Measurements from ENCODE around the gene PIF1. TPM values are rescaled to one million over a fixed set of nuclear protein-coding genes. Genes with fewer than 3 reads are reported as not detected.

Gene PIF1
- polyA plus RNA-seq, 1 donor, result 7.2 TPM

DNA sequence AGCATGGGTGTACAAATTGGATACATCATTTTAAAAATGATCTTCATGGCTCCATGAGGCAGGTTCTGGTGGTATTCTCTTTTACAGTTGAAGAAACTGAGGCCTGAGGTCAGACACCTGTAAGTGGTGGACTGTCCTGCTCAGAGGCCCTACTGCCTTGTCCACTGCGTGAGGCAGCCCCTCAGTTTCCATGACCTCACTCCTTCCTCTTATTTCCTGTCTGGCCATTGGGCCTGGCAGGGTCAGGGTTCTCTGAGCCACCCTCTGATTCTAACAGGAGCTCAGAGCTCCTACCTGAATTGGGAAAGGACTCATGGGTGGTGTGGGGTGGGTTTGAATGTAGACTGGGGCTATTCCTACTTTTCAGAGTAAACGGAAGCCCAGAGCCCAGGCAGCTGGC is 33.8 kb upstream of the PIF1 start:
- peaks cover 20% of the 10 kb centered on the region for H3K4me1 ChIP-seq (ENCODE audit: control insufficient read depth, insufficient read depth, low read length)
- no peak for DNase-seq
- no CpG with 5 or more reads among the region's 2 CpGs for WGBS (ENCODE audit: insufficient coverage, low lambda C conversion rate)
- H3K27me3 ChIP-seq (ENCODE audit: control insufficient read depth, insufficient read depth, low read length), result no peaks in the 10 kb centered on the region
- H3K36me3 ChIP-seq (ENCODE audit: control insufficient read depth, insufficient read depth, low read length), result peaks cover 54% of the 10 kb centered on the region
- H3K4me3 ChIP-seq (ENCODE audit: low read length), result no peak overlapping the region
- no peak overlapping the region for H3K27ac ChIP-seq (ENCODE audit: low read length)
- H3K9me3 ChIP-seq (ENCODE audit: control insufficient read depth, low read depth, low read length), result no peaks in the 10 kb centered on the region

- DNase-seq, result no peak
- Histone ChIP-seq H3K4me1 (ENCODE audit: control insufficient read depth, insufficient read depth, low read length) (peaks cover 20% of the 10 kb centered on the region), H3K9me3 (ENCODE audit: control insufficient read depth, low read depth, low read length) (no peaks in the 10 kb centered on the region), H3K27ac (ENCODE audit: low read length) (no peak overlapping the region), H3K27me3 (ENCODE audit: control insufficient read depth, insufficient read depth, low read length) (no peaks in the 10 kb centered on the region), H3K36me3 (ENCODE audit: control insufficient read depth, insufficient read depth, low read length) (peaks cover 60% of the 10 kb centered on the region), H3K4me3 (ENCODE audit: low read length) (no peak overlapping the region)
- WGBS (ENCODE audit: insufficient coverage, low lambda C conversion rate), result no CpG with 5 or more reads among the region's 6 CpGs
These were observed 32.7 kb upstream of the PIF1 start for GRCh38 chr15:64858021-64858575.

GRCh38 chr15:64857421-64857820 is 32.0 kb upstream of the PIF1 start:
- Histone ChIP-seq H3K27ac (ENCODE audit: low read length) (peak overlapping the region; percentile 71), H3K4me1 (ENCODE audit: control insufficient read depth, insufficient read depth, low read length) (peaks cover 20% of the 10 kb centered on the region), H3K36me3 (ENCODE audit: control insufficient read depth, insufficient read depth, low read length) (peaks cover 59% of the 10 kb centered on the region), H3K9me3 (ENCODE audit: control insufficient read depth, low read depth, low read length) (no peaks in the 10 kb centered on the region), H3K4me3 (ENCODE audit: low read length) (no peak overlapping the region), H3K27me3 (ENCODE audit: control insufficient read depth, insufficient read depth, low read length) (no peaks in the 10 kb centered on the region)
- no CpG with 5 or more reads among the region's 4 CpGs for WGBS (ENCODE audit: insufficient coverage, low lambda C conversion rate)
- DNase-seq, result no peak

DNA sequence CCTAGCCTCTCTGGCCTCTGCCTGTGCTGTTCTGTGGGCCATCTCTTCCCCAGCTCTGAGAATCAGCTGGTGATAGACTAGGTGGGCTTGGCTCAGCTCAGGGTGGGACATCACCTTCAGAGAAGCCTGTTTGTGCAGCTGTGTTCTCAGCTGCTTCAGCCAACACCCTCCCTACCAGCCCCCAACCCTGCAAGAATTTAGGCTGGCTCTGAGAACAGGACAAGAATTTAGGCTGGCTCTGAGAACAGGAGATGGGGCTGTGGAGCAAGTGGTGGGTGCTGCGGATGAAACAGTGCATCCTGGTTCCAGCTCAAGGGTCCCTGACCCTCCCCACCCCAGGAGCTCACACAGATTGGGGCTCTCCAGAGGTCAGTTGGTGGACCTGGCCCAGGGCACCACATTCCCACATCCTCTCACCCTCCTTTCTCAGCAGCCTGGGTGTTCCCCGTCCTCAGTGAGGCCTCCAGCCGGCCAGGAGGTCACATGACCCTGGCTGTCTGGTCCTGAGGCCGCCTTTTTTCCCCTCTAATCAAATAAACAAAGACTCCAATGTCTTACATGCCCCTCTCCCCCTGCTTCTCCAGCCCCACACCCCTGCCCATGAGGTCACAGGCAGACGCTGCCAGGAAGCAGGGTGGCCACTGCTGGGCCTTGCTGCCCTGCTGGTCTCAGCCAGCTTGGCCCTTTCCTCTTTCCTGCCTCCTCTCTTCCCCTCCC is 31.1 kb upstream of the PIF1 start:
- H3K9me3 ChIP-seq (ENCODE audit: control insufficient read depth, low read depth, low read length), result no peaks in the 10 kb centered on the region
- 0% methylated on average over 1 of the region's 5 CpGs for WGBS (ENCODE audit: insufficient coverage, low lambda C conversion rate)
- H3K4me3 ChIP-seq (ENCODE audit: low read length), result no peak overlapping the region
- H3K27me3 ChIP-seq (ENCODE audit: control insufficient read depth, insufficient read depth, low read length), result no peaks in the 10 kb centered on the region
- DNase-seq, result peak; percentile 67
- peak overlapping the region; percentile 71 for H3K27ac ChIP-seq (ENCODE audit: low read length)
- H3K4me1 ChIP-seq (ENCODE audit: control insufficient read depth, insufficient read depth, low read length), result peaks cover 20% of the 10 kb centered on the region
- peaks cover 54% of the 10 kb centered on the region for H3K36me3 ChIP-seq (ENCODE audit: control insufficient read depth, insufficient read depth, low read length)

DNA sequence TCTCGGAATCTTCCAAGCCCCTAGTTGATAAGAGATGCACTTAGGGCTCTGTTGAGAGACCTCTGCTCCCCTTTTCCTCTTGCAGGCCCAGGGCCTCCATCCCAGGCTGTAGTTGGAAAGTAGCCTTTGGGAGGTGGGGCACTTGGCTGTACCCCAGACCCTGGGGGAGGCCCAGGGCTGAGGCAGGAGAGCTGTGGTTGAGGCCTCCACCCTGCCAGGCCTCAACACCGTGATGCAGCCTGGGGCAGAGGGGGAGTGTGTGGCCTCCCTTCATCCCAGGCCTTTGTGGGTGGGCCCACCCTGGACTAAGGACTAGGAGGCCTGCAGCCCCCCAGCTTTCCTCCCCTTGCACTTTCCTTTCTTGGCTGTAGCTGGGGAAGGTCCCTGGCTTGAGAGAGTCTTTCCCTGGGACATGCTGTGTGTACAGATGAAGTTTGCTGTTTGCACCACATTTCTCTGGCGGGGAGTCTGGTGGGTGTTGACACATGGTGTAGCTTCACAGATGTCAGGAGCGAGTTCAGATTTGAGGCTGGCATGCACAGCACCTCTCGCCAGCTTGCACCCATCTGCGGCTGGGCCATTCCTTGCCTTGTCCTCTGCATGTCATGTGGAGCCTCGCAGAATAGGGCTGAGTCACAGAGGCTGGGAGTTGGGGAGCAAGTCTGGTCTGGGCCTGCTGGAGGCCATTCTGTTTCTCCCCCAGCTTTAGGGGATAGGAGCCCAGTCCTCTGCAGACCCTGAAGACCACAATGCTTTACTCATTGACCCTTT is 29.9 kb upstream of the PIF1 start:
- no CpG with 5 or more reads among the region's 7 CpGs for WGBS (ENCODE audit: insufficient coverage, low lambda C conversion rate)
- H3K27me3 ChIP-seq (ENCODE audit: control insufficient read depth, insufficient read depth, low read length), result no peaks in the 10 kb centered on the region
- H3K36me3 ChIP-seq (ENCODE audit: control insufficient read depth, insufficient read depth, low read length), result peaks cover 50% of the 10 kb centered on the region
- no peak for DNase-seq
- peaks cover 24% of the 10 kb centered on the region for H3K4me1 ChIP-seq (ENCODE audit: control insufficient read depth, insufficient read depth, low read length)
- no peak overlapping the region for H3K4me3 ChIP-seq (ENCODE audit: low read length)
- H3K9me3 ChIP-seq (ENCODE audit: control insufficient read depth, low read depth, low read length), result no peaks in the 10 kb centered on the region
- H3K27ac ChIP-seq (ENCODE audit: low read length), result no peak overlapping the region

GRCh38 chr15:64854526-64854925 is 29.1 kb upstream of the PIF1 start:
- no CpG with 5 or more reads among the region's 3 CpGs for WGBS (ENCODE audit: insufficient coverage, low lambda C conversion rate)
- no peak overlapping the region for H3K27ac ChIP-seq (ENCODE audit: low read length)
- H3K36me3 ChIP-seq (ENCODE audit: control insufficient read depth, insufficient read depth, low read length), result peaks cover 48% of the 10 kb centered on the region
- no peaks in the 10 kb centered on the region for H3K27me3 ChIP-seq (ENCODE audit: control insufficient read depth, insufficient read depth, low read length)
- no peak for DNase-seq
- peaks cover 24% of the 10 kb centered on the region for H3K4me1 ChIP-seq (ENCODE audit: control insufficient read depth, insufficient read depth, low read length)
- H3K9me3 ChIP-seq (ENCODE audit: control insufficient read depth, low read depth, low read length), result no peaks in the 10 kb centered on the region
- no peak overlapping the region for H3K4me3 ChIP-seq (ENCODE audit: low read length)

DNA sequence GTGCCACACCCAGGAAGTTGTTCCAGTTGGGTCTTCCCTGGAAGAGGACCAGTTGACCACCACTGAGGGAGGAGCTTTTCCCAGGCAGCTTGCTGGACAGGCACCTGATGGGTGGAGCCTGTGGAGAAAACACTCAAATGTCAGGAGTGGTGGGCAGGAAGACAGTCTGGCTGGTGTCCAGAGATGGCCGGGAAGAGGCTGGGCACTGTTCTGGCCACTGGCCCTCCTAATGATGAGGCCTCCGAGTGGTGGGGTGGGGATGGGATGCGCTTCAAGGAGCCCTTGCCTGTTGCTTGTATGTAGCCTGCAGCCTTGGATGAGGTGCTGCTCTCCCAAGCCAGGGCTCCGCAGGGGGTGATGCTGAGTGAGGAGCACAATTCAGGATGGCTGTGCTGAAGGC is 28.6 kb upstream of the PIF1 start:
- Histone ChIP-seq H3K27me3 (ENCODE audit: control insufficient read depth, insufficient read depth, low read length) (no peaks in the 10 kb centered on the region), H3K4me1 (ENCODE audit: control insufficient read depth, insufficient read depth, low read length) (peaks cover 24% of the 10 kb centered on the region), H3K36me3 (ENCODE audit: control insufficient read depth, insufficient read depth, low read length) (peaks cover 49% of the 10 kb centered on the region), H3K4me3 (ENCODE audit: low read length) (no peak overlapping the region), H3K9me3 (ENCODE audit: control insufficient read depth, low read depth, low read length) (no peaks in the 10 kb centered on the region), H3K27ac (ENCODE audit: low read length) (no peak overlapping the region)
- no CpG with 5 or more reads among the region's 4 CpGs for WGBS (ENCODE audit: insufficient coverage, low lambda C conversion rate)
- no peak for DNase-seq

DNA sequence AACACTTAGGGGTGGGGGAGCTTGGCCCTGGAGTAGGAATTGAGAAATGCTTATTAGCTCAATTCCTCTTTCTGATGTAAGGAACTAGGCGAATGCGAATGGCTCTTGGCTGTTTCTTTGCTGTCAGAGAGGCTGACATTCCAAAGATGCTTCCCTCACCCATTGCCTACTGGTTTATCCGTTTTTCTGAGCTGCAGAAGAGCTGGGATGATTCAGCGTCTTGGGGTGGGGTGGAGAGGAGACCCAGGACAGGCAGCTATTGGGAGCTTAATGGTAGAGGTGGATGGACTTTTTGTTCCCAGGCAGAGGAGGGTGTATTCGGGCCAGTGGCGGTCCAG is 26.0 kb upstream of the PIF1 start:
- Histone ChIP-seq H3K4me1 (ENCODE audit: control insufficient read depth, insufficient read depth, low read length) (peaks cover 10% of the 10 kb centered on the region), H3K27ac (ENCODE audit: low read length) (peak overlapping the region; percentile 24), H3K4me3 (ENCODE audit: low read length) (no peak overlapping the region), H3K27me3 (ENCODE audit: control insufficient read depth, insufficient read depth, low read length) (no peaks in the 10 kb centered on the region), H3K9me3 (ENCODE audit: control insufficient read depth, low read depth, low read length) (no peaks in the 10 kb centered on the region), H3K36me3 (ENCODE audit: control insufficient read depth, insufficient read depth, low read length) (peaks cover 55% of the 10 kb centered on the region)
- DNase-seq, result peak in 1 of 2 donors; percentile 31
- no CpG with 5 or more reads among the region's 6 CpGs for WGBS (ENCODE audit: insufficient coverage, low lambda C conversion rate)

GRCh38 chr15:64850778-64851502 is 25.5 kb upstream of the PIF1 start:
- Histone ChIP-seq H3K4me1 (ENCODE audit: control insufficient read depth, insufficient read depth, low read length) (peaks cover 4% of the 10 kb centered on the region), H3K27me3 (ENCODE audit: control insufficient read depth, insufficient read depth, low read length) (no peaks in the 10 kb centered on the region), H3K4me3 (ENCODE audit: low read length) (no peak overlapping the region), H3K27ac (ENCODE audit: low read length) (peak overlapping the region; percentile 24), H3K9me3 (ENCODE audit: control insufficient read depth, low read depth, low read length) (no peaks in the 10 kb centered on the region), H3K36me3 (ENCODE audit: control insufficient read depth, insufficient read depth, low read length) (peaks cover 51% of the 10 kb centered on the region)
- no peak for DNase-seq
- no CpG with 5 or more reads among the region's 4 CpGs for WGBS (ENCODE audit: insufficient coverage, low lambda C conversion rate)
